ENCODE measurements around the gene ATP6V1A.

GRCh38 chr3:113839551-113839950 is 92.7 kb downstream of the ATP6V1A start:
- TF ChIP-seq CTCF (IDR thresholded peaks at IDR 0.05) (no peak), POLR2A (IDR thresholded peaks at IDR 0.05) (no peak)

Measured in tibial nerve (tissue), 3 donors.